HL-60 (cell line): ENCODE data around the gene SH3RF3.
A peak's percentile ranks its signal among the peaks of the same experiment; 100 is the strongest.

Source experiments
- DNase-seq, 2 experiments: peaks; one replicate each; pipeline ENCODE4 v3.0.0-alpha.2; 2010 to 2020; ENCODE audit warnings: low read depth in 1 of 2, low spot score in 1 of 2
- H3K27ac ChIP-seq: fragments of 250-450 bp; sonication (Bioruptor Pico); replicated peaks from 2 replicates; pipeline ENCODE4 v1.5.1; 2020; ENCODE audit warnings: mild to moderate bottlenecking, moderate library complexity
- H3K27me3 ChIP-seq: fragments of 250-450 bp; sonication (Bioruptor Pico); 2 replicates; pipeline ENCODE4 v1.5.1; 2021; ENCODE audit warnings: mild to moderate bottlenecking, moderate library complexity; ENCODE audit not compliant: insufficient read depth, poor library complexity, severe bottlenecking
- H3K4me3 ChIP-seq: replicated peaks from 2 replicates; pipeline ENCODE4 v1.5.1; 2011; ENCODE audit warnings: mild to moderate bottlenecking, control low read depth, low read length; ENCODE audit not compliant: insufficient read depth
- GABPA ChIP-seq: IDR thresholded peaks from 2 replicates; pipeline ENCODE4 v1.6.1; 2012; ENCODE audit warnings: low read depth
- POLR2AphosphoS5 ChIP-seq: IDR thresholded peaks from 2 replicates; pipeline ENCODE4 v1.6.1; 2012; ENCODE audit warnings: low read depth
- REST ChIP-seq: IDR thresholded peaks from 2 replicates; pipeline ENCODE4 v1.6.1; 2012; ENCODE audit warnings: low read depth; ENCODE audit not compliant: insufficient replicate concordance
- SPI1 ChIP-seq: IDR thresholded peaks from 2 replicates; pipeline ENCODE4 v1.6.1; 2012; ENCODE audit warnings: low read depth, mild to moderate bottlenecking, borderline replicate concordance
- TF ChIP-seq, protein P1 (sequence below): IDR thresholded peaks from one replicate; pipeline ENCODE4 v1.5.1; 2011; ENCODE audit warnings: low read length, control low read depth, inconsistent platforms; ENCODE audit not compliant: insufficient read depth

The SH3RF3 gene

GRCh38 chr2:109478906-109479493, 350.0 kb downstream of the SH3RF3 start:
- Histone ChIP-seq H3K27me3 (no peaks in the 10 kb centered on the region), H3K27ac (no peak overlapping the region), H3K4me3 (no peak overlapping the region)
- no peak for TF ChIP-seq POLR2AphosphoS5
- no peak for TF ChIP-seq GABPA
- no peak for TF ChIP-seq SPI1
- TF ChIP-seq REST: no peak
- TF ChIP-seq, protein P1, sequence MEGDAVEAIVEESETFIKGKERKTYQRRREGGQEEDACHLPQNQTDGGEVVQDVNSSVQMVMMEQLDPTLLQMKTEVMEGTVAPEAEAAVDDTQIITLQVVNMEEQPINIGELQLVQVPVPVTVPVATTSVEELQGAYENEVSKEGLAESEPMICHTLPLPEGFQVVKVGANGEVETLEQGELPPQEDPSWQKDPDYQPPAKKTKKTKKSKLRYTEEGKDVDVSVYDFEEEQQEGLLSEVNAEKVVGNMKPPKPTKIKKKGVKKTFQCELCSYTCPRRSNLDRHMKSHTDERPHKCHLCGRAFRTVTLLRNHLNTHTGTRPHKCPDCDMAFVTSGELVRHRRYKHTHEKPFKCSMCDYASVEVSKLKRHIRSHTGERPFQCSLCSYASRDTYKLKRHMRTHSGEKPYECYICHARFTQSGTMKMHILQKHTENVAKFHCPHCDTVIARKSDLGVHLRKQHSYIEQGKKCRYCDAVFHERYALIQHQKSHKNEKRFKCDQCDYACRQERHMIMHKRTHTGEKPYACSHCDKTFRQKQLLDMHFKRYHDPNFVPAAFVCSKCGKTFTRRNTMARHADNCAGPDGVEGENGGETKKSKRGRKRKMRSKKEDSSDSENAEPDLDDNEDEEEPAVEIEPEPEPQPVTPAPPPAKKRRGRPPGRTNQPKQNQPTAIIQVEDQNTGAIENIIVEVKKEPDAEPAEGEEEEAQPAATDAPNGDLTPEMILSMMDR: no peak
- DNase-seq: no peak

GRCh38 chr2:109479804-109480203, 350.8 kb downstream of the SH3RF3 start:
- Histone ChIP-seq H3K27me3 (no peaks in the 10 kb centered on the region), H3K27ac (no peak overlapping the region), H3K4me3 (no peak overlapping the region)
- TF ChIP-seq GABPA (no peak), SPI1 (peak; percentile 49; the same call in 1 of the 2 replicates)
- DNase-seq: peak in 1 of 2 experiments; percentile 27

DNA sequence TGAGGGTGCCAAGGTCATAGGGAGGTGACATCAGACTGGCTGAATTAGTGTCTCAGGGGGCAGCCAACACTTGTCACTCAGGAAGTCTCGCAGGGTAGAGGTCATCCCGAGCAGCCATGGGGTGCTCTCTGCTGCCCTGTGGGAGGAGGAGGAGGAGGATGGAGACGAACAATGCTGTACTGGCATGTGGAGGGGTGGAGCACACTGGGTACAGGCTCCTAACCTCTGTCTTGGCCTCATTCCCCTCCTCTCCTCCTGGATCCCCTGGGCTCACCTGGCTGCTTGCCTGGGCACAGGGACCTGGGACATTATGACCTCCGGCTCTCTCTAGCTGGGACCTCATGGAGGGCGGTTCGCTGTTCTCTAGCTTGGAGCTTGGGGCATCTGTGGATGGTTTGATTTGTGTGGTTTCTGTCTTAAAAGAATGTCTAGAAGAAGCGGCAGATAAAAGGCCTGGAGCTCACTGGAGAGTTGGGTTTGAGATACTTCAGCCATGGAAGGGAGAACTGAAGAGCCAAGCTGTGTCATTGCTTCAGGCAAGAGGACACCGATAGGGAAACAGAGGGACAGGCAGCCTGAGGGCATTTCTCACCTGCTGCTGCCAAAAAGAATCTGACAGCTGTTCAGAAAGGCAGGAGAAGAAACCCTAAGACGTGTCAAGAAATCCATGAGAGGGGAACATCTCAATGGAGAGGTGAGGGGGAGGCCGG, 351.6 kb downstream of the SH3RF3 start:
- Histone ChIP-seq H3K27ac (no peak overlapping the region), H3K27me3 (no peaks in the 10 kb centered on the region), H3K4me3 (no peak overlapping the region)
- no peak for TF ChIP-seq POLR2AphosphoS5
- no peak for DNase-seq

GRCh38 chr2:109481196-109481555, 352.2 kb downstream of the SH3RF3 start:
- TF ChIP-seq GABPA: no peak
- no peak for TF ChIP-seq POLR2AphosphoS5
- TF ChIP-seq, protein P1: no peak
- no peak for TF ChIP-seq REST
- TF ChIP-seq SPI1: no peak
- H3K4me3 ChIP-seq: no peak overlapping the region
- DNase-seq: no peak
- no peaks in the 10 kb centered on the region for H3K27me3 ChIP-seq
- H3K27ac ChIP-seq: no peak overlapping the region

DNA sequence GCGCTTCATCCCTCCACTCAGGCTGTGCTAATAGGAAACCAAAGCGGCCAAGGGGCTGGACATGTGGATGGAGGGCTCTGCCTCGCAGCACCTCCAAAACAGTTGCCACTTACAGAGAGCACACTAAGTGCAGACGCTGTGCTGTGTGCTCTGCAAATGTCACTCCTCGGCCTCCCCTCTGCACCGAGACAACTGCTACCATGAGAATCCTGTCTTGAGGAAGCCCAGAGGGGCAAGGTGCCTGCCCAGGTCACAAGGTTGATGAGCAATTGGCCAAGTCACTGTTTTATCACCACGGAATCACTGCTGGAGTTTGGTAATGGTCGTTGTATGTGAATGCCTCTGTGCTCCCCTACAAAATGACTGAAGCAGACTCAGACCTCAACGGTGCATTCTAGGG, 352.6 kb downstream of the SH3RF3 start:
- Histone ChIP-seq H3K27ac (no peak overlapping the region), H3K4me3 (no peak overlapping the region), H3K27me3 (no peaks in the 10 kb centered on the region)
- TF ChIP-seq REST (no peak), GABPA (no peak)
- DNase-seq: no peak
